HCT116 (cell line): Measurements from ENCODE around the gene C4A. TPM values are rescaled to one million over a fixed set of nuclear protein-coding genes. Genes with fewer than 3 reads are reported as not detected.
"Not testable (repeated sequence)": the region's sequence is repeated elsewhere in the genome, so short reads cannot be mapped to it uniquely, and the experiment has no call there.

Experiments used
- ATAC-seq: fragments of 200-7000 bp; cut with Tn5 transposase; 2 replicates; pipeline ENCODE4 v1.9.1; 2020; ENCODE audit warnings: mild to moderate bottlenecking, moderate library complexity
- BruUV-seq: library from RNA; stranded (reverse); fragments of 400-500 nt; replicated peaks from 2 replicates; lab custom pipeline; 2021; lab: Mats Ljungman, UMichigan
- CTCF ChIA-PET: fragments of 300-600 bp; sonication (Branson Sonifier 250); formaldehyde crosslinking; loops from one replicate; lab custom pipeline; 2021; ENCODE audit warnings: antibody characterized with exemption; lab: Charles Lee
- POLR2A ChIA-PET: fragments of 300-600, 350-600 bp; sonication (Branson Sonifier 250); formaldehyde crosslinking; loops from one replicate; lab custom pipeline; 2021; ENCODE audit warnings: antibody characterized with exemption; lab: Charles Lee
- RAD21 ChIA-PET, 2 experiments: fragments of 300-600 bp; sonication (Branson Sonifier 250); formaldehyde crosslinking; loops; one replicate each; lab custom pipeline; 2023; ENCODE audit warnings: low total read pairs in 2 of 2; ENCODE audit not compliant: uncharacterized antibody in 2 of 2, unreplicated experiment in 2 of 2, low non-redundant PET in 1 of 2; lab: Charles Lee
- DNase-seq: peaks from one replicate; pipeline ENCODE4 v3.0.0-alpha.2; 2010; ENCODE audit warnings: low read depth, low spot score
- H2AFZ ChIP-seq: fragments of 200-600 bp; shearing (Covaris generic), sonication (generic); 2 replicates; pipeline ENCODE4 v1.6.1; 2017; ENCODE audit warnings: low read depth, mixed run types, mixed read lengths, antibody characterized with exemption, low read length; ENCODE audit not compliant: poor library complexity, severe bottlenecking
- H3K27ac ChIP-seq: 2 replicates; pipeline ENCODE4 v1.5.1; 2012; ENCODE audit warnings: low read depth, low read length
- H3K27me3 ChIP-seq: fragments of 200-600 bp; sonication (generic); 2 replicates; pipeline ENCODE4 v1.6.1; 2016; ENCODE audit warnings: mixed run types, low read length, mixed read lengths; ENCODE audit not compliant: insufficient read depth
- H3K36me3 ChIP-seq, 2 experiments: fragments of 200-500 bp in 1 of 2; fragments of 200-600 bp in 1 of 2; sonication (Bioruptor generic) in 1 of 2; sonication (generic) in 1 of 2; 2 replicates each; pipeline versions ENCODE4 v1.5.1 to v1.6.1; 2014 to 2016; ENCODE audit warnings: low read length in 2 of 2, inconsistent platforms in 1 of 2, mixed read lengths in 1 of 2, mixed run types in 1 of 2; ENCODE audit not compliant: insufficient read depth in 2 of 2, control insufficient read depth in 1 of 2
- H3K4me1 ChIP-seq, 2 experiments: fragments of 200-600 bp in 1 of 2; sonication (generic) in 1 of 2; 2 replicates each; pipeline versions ENCODE4 v1.5.1 to v1.6.1; 2012 to 2017; ENCODE audit warnings: low read length in 2 of 2, inconsistent platforms in 1 of 2, mild to moderate bottlenecking in 1 of 2, mixed read lengths in 1 of 2, mixed run types in 1 of 2, moderate library complexity in 1 of 2; ENCODE audit not compliant: insufficient read depth in 2 of 2, control insufficient read depth in 1 of 2
- H3K4me2 ChIP-seq: fragments of 200-600 bp; sonication (generic); 2 replicates; pipeline ENCODE4 v1.6.1; 2017; ENCODE audit warnings: mixed run types, low read length, mixed read lengths
- H3K4me3 ChIP-seq, 2 experiments: fragments of 200-600 bp in 1 of 2; sonication (generic) in 1 of 2; replicated peaks in 1 of 2; 2 replicates each; pipeline ENCODE4 v1.5.1; 2011 to 2016; ENCODE audit warnings: low read length in 2 of 2, control low read depth in 1 of 2, low read depth in 1 of 2, mild to moderate bottlenecking in 1 of 2, mixed read lengths in 1 of 2, mixed run types in 1 of 2
- H3K79me2 ChIP-seq: fragments of 200-600 bp; sonication (generic); 2 replicates; pipeline ENCODE4 v1.6.1; 2017; ENCODE audit warnings: mild to moderate bottlenecking, mixed run types, low read length, moderate library complexity, mixed read lengths; ENCODE audit not compliant: insufficient read depth
- H3K9ac ChIP-seq: fragments of 200-600 bp; sonication (generic); 2 replicates; pipeline ENCODE4 v1.6.1; 2016; ENCODE audit warnings: low read length, mixed read lengths
- H3K9me2 ChIP-seq: fragments of 200-600 bp; sonication (generic), shearing (Covaris generic); 2 replicates; pipeline ENCODE4 v1.6.1; 2017; ENCODE audit warnings: mixed run types, mild to moderate bottlenecking, moderate library complexity; ENCODE audit not compliant: insufficient read depth
- H3K9me3 ChIP-seq, 2 experiments: fragments of 200-500 bp in 1 of 2; fragments of 200-600 bp in 1 of 2; sonication (Bioruptor generic) in 1 of 2; sonication (generic) in 1 of 2; 2 replicates each; pipeline ENCODE4 v1.6.1; 2014 to 2017; ENCODE audit warnings: low read length in 2 of 2, mixed read lengths in 2 of 2, inconsistent platforms in 1 of 2, low read depth in 1 of 2, mild to moderate bottlenecking in 1 of 2, mixed run types in 1 of 2, moderate library complexity in 1 of 2; ENCODE audit not compliant: control insufficient read depth in 1 of 2, insufficient read depth in 1 of 2
- H4K20me1 ChIP-seq: fragments of 200-600 bp; sonication (generic), shearing (Covaris generic); 2 replicates; pipeline ENCODE4 v1.6.1; 2017; ENCODE audit warnings: mixed run types, mild to moderate bottlenecking, moderate library complexity; ENCODE audit not compliant: insufficient read depth
- intact Hi-C: fragments of 100-400 bp; cut with micrococcal nuclease; formaldehyde crosslinking; loops from 2 replicates; pipeline ENCODE4 v1.10.0; 2022
- total RNA-seq: library from RNA; stranded (reverse); gene quantifications from one replicate; pipeline ENCODE4 v1.2.1, GENCODE V29; 2021; ENCODE audit not compliant: unreplicated experiment

C4A gene
- total RNA-seq, 1 experiment from 2014 or later: 5.1 TPM

DNA sequence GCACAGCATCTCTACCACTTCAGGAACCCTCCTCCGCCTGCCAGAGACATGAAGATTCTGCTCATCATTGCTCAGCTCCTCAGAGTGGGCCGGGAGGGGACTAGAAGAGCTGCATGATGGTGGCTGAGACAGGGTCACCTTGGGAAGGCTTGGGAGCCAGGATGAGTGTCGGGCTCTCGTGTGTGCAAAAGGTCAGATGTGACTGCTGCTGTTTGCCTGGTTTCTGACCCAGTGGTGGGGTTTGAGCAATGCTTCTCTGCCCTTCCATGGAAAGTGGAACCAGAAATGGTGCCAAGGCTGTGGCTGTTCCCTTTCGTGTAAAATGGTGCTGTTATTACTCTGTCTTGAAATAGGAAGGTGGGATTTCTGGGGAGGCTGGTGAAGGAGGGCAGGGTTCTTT is 859 bp upstream of the C4A start:
- CTCF ChIA-PET, ATAC-seq, H3K4me3 ChIP-seq, H3K79me2 ChIP-seq, H3K36me3 ChIP-seq, POLR2A ChIA-PET, RAD21 ChIA-PET, H3K27ac ChIP-seq, H3K9me3 ChIP-seq, H3K4me2 ChIP-seq, H3K9ac ChIP-seq, intact Hi-C loops, H2AFZ ChIP-seq, DNase-seq, BruUV-seq, H4K20me1 ChIP-seq, H3K9me2 ChIP-seq, H3K4me1 ChIP-seq, H3K27me3 ChIP-seq: not testable (repeated sequence)

DNA sequence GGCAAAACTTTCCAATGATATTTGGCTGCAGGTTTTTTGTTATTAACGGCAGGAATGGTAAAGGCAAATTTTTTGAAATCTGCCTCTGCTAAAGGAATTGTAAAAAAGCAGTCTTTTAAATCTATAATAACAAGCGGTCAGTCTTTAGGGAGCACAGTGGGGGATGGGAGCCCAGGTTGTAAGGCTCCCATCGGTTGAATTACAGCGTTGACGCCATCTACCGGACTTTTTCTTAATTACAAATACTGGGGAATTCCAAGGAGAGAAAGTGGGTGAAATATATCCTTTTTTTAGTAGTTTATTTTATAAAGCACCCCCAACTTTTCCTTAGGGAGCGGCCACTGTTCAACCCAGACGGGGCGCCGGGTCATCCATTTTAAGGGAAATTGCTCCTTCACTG is 7.5 kb downstream of the C4A start:
- H3K4me1 ChIP-seq, H3K9me2 ChIP-seq, H2AFZ ChIP-seq, POLR2A ChIA-PET, H3K27ac ChIP-seq, H3K4me2 ChIP-seq, BruUV-seq, RAD21 ChIA-PET, intact Hi-C loops, H3K27me3 ChIP-seq, H4K20me1 ChIP-seq, DNase-seq, CTCF ChIA-PET, H3K4me3 ChIP-seq, H3K9ac ChIP-seq, H3K9me3 ChIP-seq, H3K36me3 ChIP-seq, H3K79me2 ChIP-seq: not testable (repeated sequence)
- ATAC-seq: 0 out of 2 replicates have a peak, but pooled peaks have one; percentile 50

DNA sequence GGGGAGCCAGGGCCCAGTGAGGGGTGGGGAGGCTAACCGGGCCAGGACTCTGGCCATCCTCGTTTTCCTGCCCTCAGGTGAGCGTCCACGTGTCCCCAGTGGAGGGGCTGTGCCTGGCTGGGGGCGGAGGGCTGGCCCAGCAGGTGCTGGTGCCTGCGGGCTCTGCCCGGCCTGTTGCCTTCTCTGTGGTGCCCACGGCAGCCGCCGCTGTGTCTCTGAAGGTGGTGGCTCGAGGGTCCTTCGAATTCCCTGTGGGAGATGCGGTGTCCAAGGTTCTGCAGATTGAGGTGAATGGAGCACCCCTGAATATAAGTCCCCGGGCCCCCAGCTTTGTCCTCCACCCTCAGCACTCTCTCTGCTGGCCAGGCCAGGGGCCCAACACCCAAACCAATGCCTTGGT is 12.6 kb downstream of the C4A start:
- H3K79me2 ChIP-seq, H3K4me3 ChIP-seq, BruUV-seq, ATAC-seq, H3K9me2 ChIP-seq, H3K9ac ChIP-seq, H3K27me3 ChIP-seq, RAD21 ChIA-PET, POLR2A ChIA-PET, H3K4me1 ChIP-seq, H3K4me2 ChIP-seq, H3K9me3 ChIP-seq, DNase-seq, H2AFZ ChIP-seq, intact Hi-C loops, H4K20me1 ChIP-seq, H3K27ac ChIP-seq, CTCF ChIA-PET, H3K36me3 ChIP-seq: not testable (repeated sequence)

DNA sequence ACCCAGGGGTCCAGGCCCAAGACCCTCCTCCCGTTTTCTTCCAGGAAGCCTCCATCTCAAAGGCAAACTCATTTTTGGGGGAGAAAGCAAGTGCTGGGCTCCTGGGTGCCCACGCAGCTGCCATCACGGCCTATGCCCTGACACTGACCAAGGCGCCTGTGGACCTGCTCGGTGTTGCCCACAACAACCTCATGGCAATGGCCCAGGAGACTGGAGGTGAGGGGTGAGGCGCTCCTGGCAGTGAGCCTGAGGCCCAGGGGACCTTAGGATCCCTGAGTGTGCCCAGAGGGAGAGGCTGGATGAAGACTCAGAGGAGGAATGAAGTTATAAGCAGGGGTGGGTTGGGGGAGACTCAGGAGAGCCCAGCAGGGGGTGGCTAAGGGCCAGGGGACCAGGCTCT is 14.5 kb downstream of the C4A start:
- intact Hi-C loops, H2AFZ ChIP-seq, H3K9me2 ChIP-seq, H3K9me3 ChIP-seq, H3K4me2 ChIP-seq, H3K9ac ChIP-seq, H4K20me1 ChIP-seq, H3K27me3 ChIP-seq, H3K27ac ChIP-seq, H3K4me3 ChIP-seq, H3K4me1 ChIP-seq, ATAC-seq, POLR2A ChIA-PET, RAD21 ChIA-PET, H3K79me2 ChIP-seq, DNase-seq, H3K36me3 ChIP-seq, CTCF ChIA-PET, BruUV-seq: not testable (repeated sequence)
